GM12878 (cell line): Measurements from ENCODE around the gene BTBD9. TPM values are rescaled to one million over a fixed set of nuclear protein-coding genes. Genes with fewer than 3 reads are reported as not detected.

ENCODE experiments used
- ATAC-seq: fragments of 200-7000 bp; cut with Tn5 transposase; 3 replicates; pipeline ENCODE4 v1.9.1; 2020; ENCODE audit warnings: mild to moderate bottlenecking, moderate library complexity
- BruUV-seq: library from RNA; stranded (reverse); fragments of 400-500 nt; replicated peaks from 2 replicates; lab custom pipeline; 2021; lab: Mats Ljungman, UMichigan
- CTCF ChIA-PET: fragments of 300-600 bp; sonication (Branson Sonifier 250); formaldehyde crosslinking; extraction: SDS; loops from one replicate; lab custom pipeline; 2021; ENCODE audit warnings: inconsistent platforms; lab: Yijun Ruan, JAX
- POLR2A ChIA-PET: fragments of 350-600 bp; formaldehyde crosslinking; extraction: SDS; loops from one replicate; lab custom pipeline; 2021; ENCODE audit warnings: inconsistent platforms; lab: Charles Lee
- RAD21 ChIA-PET: fragments of 300-600 bp; sonication (Branson Sonifier 250); formaldehyde crosslinking; loops from one replicate; lab custom pipeline; 2023; ENCODE audit warnings: antibody characterized with exemption; ENCODE audit not compliant: unreplicated experiment; lab: Charles Lee
- SMC1A ChIA-PET: fragments of 300-600 bp; sonication (Branson Sonifier 250); formaldehyde crosslinking; loops from one replicate; lab custom pipeline; 2023; ENCODE audit not compliant: unreplicated experiment, uncharacterized antibody; lab: Charles Lee
- DNase-seq: peaks from one replicate; pipeline ENCODE4 v3.0.0-alpha.2; 2011; ENCODE audit warnings: low read depth, low spot score
- FAIRE-seq: peaks from 3 replicates; lab custom pipeline; 2011; peaks lifted over from hg19 to GRCh38; lab: Jason Lieb, UNC
- H2AFZ ChIP-seq: 2 replicates; pipeline ENCODE4 v1.6.0; 2011; ENCODE audit warnings: low read depth, low read length, control low read depth; ENCODE audit not compliant: control insufficient read depth
- H3K27ac ChIP-seq: 2 replicates; pipeline ENCODE4 v1.5.1; 2011; ENCODE audit warnings: control low read depth; ENCODE audit not compliant: control insufficient read depth, insufficient read depth
- H3K27me3 ChIP-seq, 2 experiments: replicated peaks in 1 of 2; 2 replicates each; pipeline versions ENCODE4 v1.6.0 to v1.6.1; 2011; ENCODE audit warnings: low read length in 1 of 2; ENCODE audit not compliant: control insufficient read depth in 2 of 2, insufficient read depth in 2 of 2
- H3K36me3 ChIP-seq, 2 experiments: 2 replicates each; pipeline ENCODE4 v1.5.1; 2011; ENCODE audit warnings: low read length in 1 of 2; ENCODE audit not compliant: control insufficient read depth in 2 of 2, insufficient read depth in 2 of 2
- H3K4me1 ChIP-seq: 2 replicates; pipeline ENCODE4 v1.6.1; 2011; ENCODE audit warnings: mild to moderate bottlenecking, low read length, moderate library complexity, mixed read lengths; ENCODE audit not compliant: control insufficient read depth, insufficient read depth
- H3K4me2 ChIP-seq: 2 replicates; pipeline ENCODE4 v1.6.0; 2011; ENCODE audit warnings: control low read depth; ENCODE audit not compliant: control insufficient read depth, insufficient read depth
- H3K4me3 ChIP-seq: fragments of 200-600 bp; sonication (generic); 2 replicates; pipeline ENCODE4 v1.5.1; 2016
- H3K79me2 ChIP-seq: 2 replicates; pipeline ENCODE4 v1.6.0; 2011; ENCODE audit warnings: low read length; ENCODE audit not compliant: control insufficient read depth, insufficient read depth
- H3K9ac ChIP-seq: 2 replicates; pipeline ENCODE4 v1.8.0; 2011; ENCODE audit warnings: low read length, control low read depth, mixed read lengths; ENCODE audit not compliant: control insufficient read depth, insufficient read depth
- H3K9me3 ChIP-seq: replicated peaks from 3 replicates; pipeline ENCODE4 v1.5.1; 2011; ENCODE audit warnings: mild to moderate bottlenecking, low read length; ENCODE audit not compliant: control insufficient read depth, insufficient read depth
- H4K20me1 ChIP-seq: 2 replicates; pipeline ENCODE4 v1.6.0; 2011; ENCODE audit not compliant: control insufficient read depth, insufficient read depth
- ATF7 ChIP-seq: fragments of 450-650 bp; IDR thresholded peaks from 2 replicates; pipeline ENCODE4 v1.6.1; 2016; ENCODE audit warnings: low read depth, mild to moderate bottlenecking
- ELK1 ChIP-seq: IDR thresholded peaks from 2 replicates; pipeline ENCODE4 v1.6.1; 2012; ENCODE audit warnings: low read depth, low read length, improper control_type of control experiment
- IKZF2 ChIP-seq, 2 experiments: fragments of 450-650 bp; IDR thresholded peaks; 2 replicates each; pipeline ENCODE4 v1.6.1; 2017; ENCODE audit warnings: mild to moderate bottlenecking in 2 of 2, moderate library complexity in 2 of 2
- POLR2AphosphoS2 ChIP-seq: IDR thresholded peaks from 2 replicates; pipeline ENCODE4 v1.6.1; 2011; ENCODE audit warnings: low read depth, mild to moderate bottlenecking, low read length, improper control_type of control experiment, moderate library complexity
- RELB ChIP-seq: fragments of 450-650 bp; IDR thresholded peaks from 2 replicates; pipeline ENCODE4 v1.6.1; 2017; ENCODE audit warnings: low read depth, mild to moderate bottlenecking, moderate library complexity
- SIX5 ChIP-seq: IDR thresholded peaks from 2 replicates; pipeline ENCODE4 v1.6.1; 2011; ENCODE audit warnings: mild to moderate bottlenecking, low read depth, low read length, moderate library complexity; ENCODE audit not compliant: severe bottlenecking
- SMARCA5 ChIP-seq: fragments of 450-650 bp; IDR thresholded peaks from 2 replicates; pipeline ENCODE4 v1.6.1; 2017; ENCODE audit warnings: mild to moderate bottlenecking
- TAF1 ChIP-seq: IDR thresholded peaks from 2 replicates; pipeline ENCODE4 v1.6.1; 2011; ENCODE audit warnings: mild to moderate bottlenecking, low read depth, low read length, borderline replicate concordance
- ZNF384 ChIP-seq: IDR thresholded peaks from 2 replicates; pipeline ENCODE4 v1.6.1; 2012; ENCODE audit warnings: low read depth, mild to moderate bottlenecking, low read length, improper control_type of control experiment, borderline replicate concordance
- WGBS: methylation state at CpG from one replicate; pipeline ENCODE4 v1.1.6; 2016; ENCODE audit warnings: low lambda C conversion rate; ENCODE audit not compliant: insufficient replicate concordance, insufficient coverage; ENCODE audit errors: missing lambda C conversion rate; 5-methylcytosine and 5-hydroxymethylcytosine counted together
- in situ Hi-C: fragments of 300-500 bp; cut with MboI; formaldehyde crosslinking; loops from 9 replicates; pipeline ENCODE4 v1.14.3; 2018; ENCODE audit warnings: mixed read lengths
- intact Hi-C: fragments of 100-400 bp; cut with micrococcal nuclease; formaldehyde crosslinking; loops from one replicate; pipeline ENCODE4 v1.14.2; 2022; ENCODE audit not compliant: unreplicated experiment
- polyA plus RNA-seq, 11 experiments: library from polyadenylated mRNA; depleted of rRNA in 4 of 11; unstranded in 6 of 11; stranded (reverse) in 5 of 11; fragments of >200 nt; fragmentation: Nextera tagmentation in 4 of 11; fragmentation: Illumina TruSeq in 1 of 11; extraction: Ambion mirVana in 4 of 11; extraction: Trizol in 1 of 11; gene quantifications; 1 replicate in 1 of 11; 2 replicates in 10 of 11; pipeline versions ENCODE4 v1.2.1 to v1.2.3, GENCODE V29; 2011 to 2016; ENCODE audit warnings: inconsistent platforms in 2 of 11, missing spikeins in 2 of 11, low read depth in 1 of 11
- total RNA-seq, 4 experiments: library from RNA; depleted of rRNA in 3 of 4; stranded (reverse); fragments of >200 nt in 3 of 4; fragmentation: Illumina TruSeq in 1 of 4; extraction: Trizol in 1 of 4; gene quantifications; 2 replicates each; pipeline versions ENCODE4 v1.2.1 to v1.2.3, GENCODE V29; 2013 to 2021

BTBD9 gene
- total and polyA plus RNA-seq, 10 of the 15 experiments (the other 5 are each of a cell fraction or from before 2014, with no cell fraction given) = 0.22 to 8.6 (median 4.6) TPM

GRCh38 chr6:38651121-38651784, 11.5 kb upstream of the BTBD9 start (continued):
- TF ChIP-seq ELK1 (no peak), SMARCA5 (no peak), POLR2AphosphoS2 (no peak), ZNF384 (no peak), RELB (no peak)

- POLR2A ChIA-PET = no interaction called here
- FAIRE-seq = no peak
- ATAC-seq = no peak
These were observed 10.6 kb upstream of the BTBD9 start for GRCh38 chr6:38650207-38650752.

More at GRCh38 chr6:38650207-38650752, 10.6 kb upstream of the BTBD9 start:
- Histone ChIP-seq H3K9ac (no peak overlapping the region), H2AFZ (no peak overlapping the region), H3K9me3 (no peaks in the 10 kb centered on the region), H3K4me2 (no peak overlapping the region), H4K20me1 (no peaks in the 10 kb centered on the region), H3K27ac (no peak overlapping the region), H3K4me3 (no peak overlapping the region), H3K4me1 (no peaks in the 10 kb centered on the region), H3K36me3 (no peaks in the 10 kb centered on the region), H3K27me3 (no peaks in the 10 kb centered on the region), H3K79me2 (no peaks in the 10 kb centered on the region)
- in situ Hi-C loops = no loop called here
- BruUV-seq = no TSS peak
- 47% methylated on average over 5 of the region's 5 CpGs for WGBS
- DNase-seq = no peak
- CTCF ChIA-PET = no interaction called here
- SMC1A ChIA-PET = no interaction called here
- no peak for TF ChIP-seq TAF1
- TF ChIP-seq SIX5 = no peak
- no peak for TF ChIP-seq ATF7
- no peak for TF ChIP-seq IKZF2 (IDR thresholded peaks at IDR 0.05)
- RAD21 ChIA-PET = no interaction called here
- intact Hi-C loops = no loop called here
